GM19395 (cell line): ENCODE data around the gene C5orf24.

ENCODE experiments used
- ATAC-seq: cut with Tn5 transposase; IDR thresholded peaks from one replicate; pipeline ENCODE4 v1.9.1; 2021; ENCODE audit warnings: mild to moderate bottlenecking, moderate library complexity; ENCODE audit not compliant: unreplicated experiment

Gene C5orf24

DNA sequence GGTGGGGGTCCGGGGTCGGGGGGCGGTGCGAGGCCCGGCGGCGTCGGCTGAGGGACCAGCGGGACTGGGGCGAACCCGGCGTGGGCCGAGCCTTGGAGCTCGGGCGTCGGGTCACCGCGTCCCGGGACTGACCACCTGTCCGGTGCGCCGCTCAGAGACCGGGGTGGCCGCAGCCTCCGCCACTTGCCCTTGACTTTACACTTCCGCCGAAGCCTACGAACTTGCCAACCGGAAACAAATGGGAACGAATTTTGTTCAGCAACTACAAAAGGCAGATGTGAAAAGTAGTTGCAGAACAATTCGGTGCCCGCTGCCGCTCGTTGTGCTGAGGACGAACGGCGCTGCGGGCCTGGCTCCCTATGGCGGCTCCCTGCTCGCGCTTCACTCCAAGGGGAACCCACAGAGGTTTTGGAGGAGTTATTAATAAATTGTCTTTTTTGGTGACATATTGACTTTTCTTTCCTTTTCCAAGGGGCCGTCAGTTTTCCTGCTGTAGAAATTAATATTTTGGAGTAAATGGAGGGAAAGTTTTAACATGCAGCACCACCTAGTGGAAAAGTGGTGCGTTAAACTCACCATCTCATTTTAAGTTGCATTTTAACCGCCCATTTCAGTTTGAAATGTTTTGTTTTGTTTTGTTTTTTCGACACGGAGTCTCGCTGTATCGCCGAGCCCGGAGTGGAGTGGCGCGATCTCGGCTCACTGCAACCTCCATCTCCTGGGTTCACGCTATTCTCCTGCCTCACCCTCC lies 59.7 kb downstream of the C5orf24 start:
- ATAC-seq = peak; percentile 38

DNA sequence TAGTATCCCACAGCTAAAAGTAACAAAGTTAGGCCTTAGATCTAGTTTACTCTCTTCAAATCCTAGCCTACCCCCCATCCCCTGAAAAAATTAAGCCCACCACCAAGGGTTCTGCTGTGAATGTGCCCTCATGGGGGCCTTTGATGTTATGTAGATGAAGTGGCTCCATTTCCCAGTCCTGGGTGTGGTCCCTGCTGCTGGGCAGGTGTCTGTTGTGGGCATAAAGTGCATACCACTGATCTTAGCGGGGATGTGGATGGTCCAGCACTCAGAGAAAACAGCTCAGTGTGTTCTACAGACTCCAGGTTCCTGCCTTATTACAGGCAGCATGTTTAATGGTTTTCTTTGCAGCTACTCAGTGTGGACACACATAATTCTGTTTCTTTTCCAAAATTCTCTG lies 61.0 kb downstream of the C5orf24 start:
- no peak for ATAC-seq
